ENCODE results near the gene ABCC1.

DNA sequence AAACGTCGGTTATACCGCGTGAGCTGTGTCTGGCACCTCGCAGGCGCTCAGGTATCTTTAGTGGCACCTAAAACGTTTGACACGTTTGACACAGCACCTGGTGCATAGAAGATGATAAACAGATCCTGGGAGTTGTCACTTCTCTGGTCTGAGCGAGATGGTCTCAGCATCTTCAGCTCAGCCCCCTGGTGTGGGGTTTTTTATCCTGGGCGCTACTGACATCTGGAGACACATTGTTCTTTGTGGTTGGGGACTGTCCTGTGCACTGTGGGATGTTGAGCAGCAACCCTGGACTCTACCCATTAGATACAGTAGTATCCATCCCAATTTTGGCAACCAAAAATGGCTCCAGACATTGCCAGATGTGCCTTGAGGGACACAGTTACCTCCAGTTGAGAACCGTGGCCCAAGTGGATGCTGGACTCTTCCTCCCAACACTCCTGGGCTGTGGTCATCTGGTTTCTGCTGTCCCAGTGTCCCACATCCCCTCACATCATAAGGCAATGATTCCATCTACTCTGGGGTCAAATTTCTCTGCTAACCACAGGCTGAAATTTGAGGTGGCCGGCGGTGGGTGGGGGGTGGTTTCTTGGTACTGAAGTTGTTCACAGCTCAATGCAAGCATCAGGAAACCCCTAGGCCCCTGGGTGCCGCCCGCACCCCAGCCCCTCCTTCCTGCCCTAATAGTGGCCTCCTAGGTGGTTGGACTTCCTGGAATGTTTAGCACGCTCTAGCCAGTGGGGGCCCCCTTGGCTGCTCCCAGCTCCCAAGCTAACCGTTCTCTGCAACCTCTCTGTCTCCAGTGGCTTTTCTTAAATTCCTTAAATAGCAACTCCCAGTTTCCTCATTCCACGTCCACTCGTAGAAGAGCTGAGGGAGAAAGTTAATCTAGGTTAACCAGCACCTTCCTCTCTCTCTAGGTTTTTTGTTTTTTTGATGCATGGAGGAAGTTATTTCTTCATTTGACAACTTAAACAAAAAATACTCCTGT lies 124.8 kb downstream of the ABCC1 start:
- TF ChIP-seq CTCF (conservative IDR thresholded peaks at IDR 0.05; ENCODE audit: low read depth, low read length), result peak; percentile 8; the same call in 1 of the 2 replicates
- no peak for TF ChIP-seq MXI1 (IDR thresholded peaks at IDR 0.05; ENCODE audit: borderline replicate concordance, low read depth, low read length)
- TF ChIP-seq POLR2A (IDR thresholded peaks at IDR 0.05; ENCODE audit: low read depth, low read length), result no peak
- peak; percentile 30 for TF ChIP-seq RAD21 (IDR thresholded peaks at IDR 0.05; ENCODE audit: low read length)
- TF ChIP-seq, protein P1, sequence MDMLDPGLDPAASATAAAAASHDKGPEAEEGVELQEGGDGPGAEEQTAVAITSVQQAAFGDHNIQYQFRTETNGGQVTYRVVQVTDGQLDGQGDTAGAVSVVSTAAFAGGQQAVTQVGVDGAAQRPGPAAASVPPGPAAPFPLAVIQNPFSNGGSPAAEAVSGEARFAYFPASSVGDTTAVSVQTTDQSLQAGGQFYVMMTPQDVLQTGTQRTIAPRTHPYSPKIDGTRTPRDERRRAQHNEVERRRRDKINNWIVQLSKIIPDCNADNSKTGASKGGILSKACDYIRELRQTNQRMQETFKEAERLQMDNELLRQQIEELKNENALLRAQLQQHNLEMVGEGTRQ (IDR thresholded peaks at IDR 0.05; ENCODE audit: low read depth, low read length), result no peak
- no peak for TF ChIP-seq CEBPB (IDR thresholded peaks at IDR 0.05; ENCODE audit: low read depth, low read length)
- no peak for TF ChIP-seq CHD1 (IDR thresholded peaks at IDR 0.05; ENCODE audit: low read depth, low read length)
- no peak for TF ChIP-seq FOS (IDR thresholded peaks at IDR 0.05; ENCODE audit: low read depth, low read length)
- peak; percentile 55; the same call in 1 of the 2 replicates for TF ChIP-seq BHLHE40 (IDR thresholded peaks at IDR 0.05; ENCODE audit: low read depth, low read length)
- no peak for TF ChIP-seq RCOR1 (IDR thresholded peaks at IDR 0.05; ENCODE audit: insufficient replicate concordance, low read length)

All from IMR-90 (cell line).